Effector memory CD8-positive, alpha-beta T cell (primary cell): Measurements from ENCODE around the gene PMPCA.

ENCODE experiments used
- ATAC-seq: fragments of 150-1000 bp; cut with Tn5 transposase; replicated peaks from 2 replicates; pipeline ENCODE4 v1.10.0; 2021; ENCODE audit warnings: mild to moderate bottlenecking, moderate library complexity
- DNase-seq, 3 experiments: peaks; one replicate each; pipeline ENCODE4 v3.0.0; 2021
- H3K27ac Mint-ChIP-seq, 2 donors: one replicate each; pipeline ENCODE4 v1.8.0; 2022; ENCODE audit warnings: mild to moderate bottlenecking in 2 of 2, mixed read lengths in 2 of 2, moderate library complexity in 2 of 2
- H3K27me3 Mint-ChIP-seq, 2 donors: one replicate each; pipeline ENCODE4 v1.8.0; 2022; ENCODE audit warnings: mixed read lengths in 2 of 2
- H3K36me3 Mint-ChIP-seq: one replicate; pipeline ENCODE4 v1.8.0; 2022; ENCODE audit warnings: mild to moderate bottlenecking, moderate library complexity, mixed read lengths; ENCODE audit not compliant: insufficient read depth
- H3K4me1 Mint-ChIP-seq, 2 donors: one replicate each; pipeline ENCODE4 v1.8.0; 2022; ENCODE audit warnings: low read depth in 2 of 2, mixed read lengths in 2 of 2
- H3K4me3 Mint-ChIP-seq, 2 donors: one replicate each; pipeline ENCODE4 v1.8.0; 2022; ENCODE audit warnings: mild to moderate bottlenecking in 2 of 2, mixed read lengths in 2 of 2, moderate library complexity in 2 of 2
- H3K9me3 Mint-ChIP-seq, 2 donors: one replicate each; pipeline ENCODE4 v1.8.0; 2022; ENCODE audit warnings: mixed read lengths in 2 of 2

The PMPCA gene

GRCh38 chr9:136433849-136434579 lies 23.6 kb downstream of the PMPCA start:
- H3K9me3 Mint-ChIP-seq: no peaks in the 10 kb centered on the region
- no peaks in the 10 kb centered on the region for H3K27me3 Mint-ChIP-seq
- H3K4me1 Mint-ChIP-seq: peaks cover 23 to 27% of the 10 kb centered on the region in 2 donors
- no peak overlapping the region for H3K27ac Mint-ChIP-seq
- H3K4me3 Mint-ChIP-seq: no peak overlapping the region
- no peak for DNase-seq
- peaks cover 15% of the 10 kb centered on the region for H3K36me3 Mint-ChIP-seq
- no peak for ATAC-seq

GRCh38 chr9:136434580-136435169 lies 24.2 kb downstream of the PMPCA start:
- Mint-ChIP-seq H3K4me3 (no peak overlapping the region), H3K4me1 (peaks cover 23 to 27% of the 10 kb centered on the region in 2 donors), H3K36me3 (peaks cover 8% of the 10 kb centered on the region), H3K9me3 (no peaks in the 10 kb centered on the region), H3K27me3 (no peaks in the 10 kb centered on the region), H3K27ac (no peak overlapping the region)
- DNase-seq: no peak
- ATAC-seq: no peak

GRCh38 chr9:136436055-136436634 lies 25.7 kb downstream of the PMPCA start:
- peak overlapping the region; percentile 82 to 84 for H3K4me3 Mint-ChIP-seq
- ATAC-seq (no peak), DNase-seq (no peak)
- H3K9me3 Mint-ChIP-seq: no peaks in the 10 kb centered on the region
- H3K36me3 Mint-ChIP-seq: peaks cover 17% of the 10 kb centered on the region
- peaks cover 23 to 27% of the 10 kb centered on the region in 2 donors for H3K4me1 Mint-ChIP-seq
- H3K27me3 Mint-ChIP-seq: no peaks in the 10 kb centered on the region
- peak overlapping the region in 1 of 2 donors; percentile 56 for H3K27ac Mint-ChIP-seq

DNA sequence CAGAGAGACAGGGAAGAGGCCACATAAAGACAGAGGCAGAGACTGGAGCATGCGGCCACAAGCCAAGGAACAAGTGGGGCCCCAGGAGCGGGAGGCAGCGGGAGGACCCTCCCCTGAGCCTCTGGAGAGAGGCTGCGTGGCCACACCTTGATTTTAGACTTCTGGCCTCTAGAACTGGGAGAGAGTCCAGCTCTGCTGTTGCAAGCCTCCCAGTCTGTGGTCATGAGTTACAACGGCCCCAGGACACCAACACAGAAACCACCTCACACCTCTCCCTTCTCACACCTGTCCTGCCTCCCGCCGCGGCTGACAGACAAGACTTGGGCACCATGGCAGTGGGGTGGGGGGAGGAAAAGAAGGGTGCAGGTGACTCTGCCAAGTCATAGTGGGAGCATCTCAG lies 27.0 kb downstream of the PMPCA start:
- H3K4me3 Mint-ChIP-seq: peak overlapping the region; percentile 82 to 84
- peak overlapping the region; percentile 90 to 91 for H3K27ac Mint-ChIP-seq
- peaks cover 23 to 27% of the 10 kb centered on the region in 2 donors for H3K4me1 Mint-ChIP-seq
- ATAC-seq (no peak), DNase-seq (no peak)
- no peaks in the 10 kb centered on the region for H3K27me3 Mint-ChIP-seq
- peaks cover 27% of the 10 kb centered on the region for H3K36me3 Mint-ChIP-seq
- no peaks in the 10 kb centered on the region for H3K9me3 Mint-ChIP-seq

GRCh38 chr9:136437839-136438547 lies 27.5 kb downstream of the PMPCA start:
- Mint-ChIP-seq H3K4me1 (peaks cover 23 to 27% of the 10 kb centered on the region in 2 donors), H3K4me3 (peak overlapping the region; percentile 82 to 84), H3K27ac (peak overlapping the region; percentile 86 to 91), H3K27me3 (no peaks in the 10 kb centered on the region), H3K36me3 (peaks cover 32% of the 10 kb centered on the region), H3K9me3 (no peaks in the 10 kb centered on the region)
- DNase-seq (no peak), ATAC-seq (no peak)

GRCh38 chr9:136438548-136439480 lies 28.4 kb downstream of the PMPCA start:
- Mint-ChIP-seq H3K4me1 (peaks cover 23 to 27% of the 10 kb centered on the region in 2 donors), H3K27ac (peak overlapping the region; percentile 86 to 91), H3K9me3 (no peaks in the 10 kb centered on the region), H3K4me3 (peak overlapping the region; percentile 82 to 84), H3K27me3 (no peaks in the 10 kb centered on the region), H3K36me3 (peaks cover 36% of the 10 kb centered on the region)
- ATAC-seq: peak; percentile 77
- DNase-seq: peak; percentile 33 to 47 (median 44)

DNA sequence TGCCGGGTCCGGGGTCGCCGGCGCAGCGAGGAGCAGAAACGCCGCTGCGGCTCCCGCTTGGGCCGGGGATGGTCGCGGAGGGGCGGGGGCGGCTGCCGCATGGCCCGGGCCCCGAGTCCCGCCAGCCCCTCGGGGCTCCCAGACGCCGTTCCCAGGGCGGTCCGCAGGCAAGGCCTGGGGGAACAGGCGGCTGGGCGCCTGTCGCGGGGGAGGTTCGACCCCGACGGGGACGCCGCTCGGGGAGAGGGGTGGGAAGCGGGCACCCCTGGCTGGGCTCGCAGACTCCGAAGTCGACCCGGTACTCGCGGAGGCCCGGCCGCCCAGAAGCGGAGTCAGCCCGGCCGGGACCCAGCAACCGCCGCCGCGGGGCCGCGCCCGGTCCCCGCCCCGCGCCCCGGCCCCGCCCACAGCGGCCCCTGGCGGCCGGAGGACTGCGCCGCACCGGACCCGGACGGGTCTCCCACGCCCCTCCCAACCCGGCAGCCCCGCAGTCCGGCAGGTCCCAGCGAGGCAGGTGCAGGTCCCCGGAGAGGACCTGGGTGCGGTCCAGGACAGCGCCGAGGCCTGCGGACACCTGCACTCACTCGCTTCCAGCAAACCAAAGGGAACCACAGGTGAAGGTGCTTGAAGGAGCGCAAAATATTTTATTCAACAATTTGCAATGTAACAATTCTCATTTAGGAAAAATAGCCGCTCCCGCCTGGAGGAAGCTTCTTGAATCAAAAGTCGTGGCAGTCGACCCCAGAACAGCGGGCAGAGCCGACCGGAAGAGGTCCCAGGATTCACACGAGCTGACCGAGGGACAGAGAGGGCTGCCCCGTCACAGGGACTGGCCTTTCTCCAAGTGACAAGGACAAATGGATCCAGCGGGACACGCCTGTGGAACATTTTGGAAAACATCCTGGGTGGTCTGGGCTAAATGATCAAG lies 29.3 kb downstream of the PMPCA start, which contains the start of gene INPP5E:
INPP5E (minus strand) TSS at position 365 of the 928 bp plus-strand sequence. CDS start 426 bp downstream, outside the sequence.
- ATAC-seq (peak; percentile 84), DNase-seq (peak; percentile 82 to 89 (median 89))
- Mint-ChIP-seq H3K36me3 (peaks cover 45% of the 10 kb centered on the region), H3K4me3 (peak within 1 kb of the TSS; percentile 82 to 84), H3K27ac (peak within 1 kb of the TSS; percentile 86 to 91), H3K27me3 (no peaks in the 10 kb centered on the region), H3K9me3 (no peaks in the 10 kb centered on the region), H3K4me1 (peaks cover 23 to 27% of the 10 kb centered on the region in 2 donors)

DNA sequence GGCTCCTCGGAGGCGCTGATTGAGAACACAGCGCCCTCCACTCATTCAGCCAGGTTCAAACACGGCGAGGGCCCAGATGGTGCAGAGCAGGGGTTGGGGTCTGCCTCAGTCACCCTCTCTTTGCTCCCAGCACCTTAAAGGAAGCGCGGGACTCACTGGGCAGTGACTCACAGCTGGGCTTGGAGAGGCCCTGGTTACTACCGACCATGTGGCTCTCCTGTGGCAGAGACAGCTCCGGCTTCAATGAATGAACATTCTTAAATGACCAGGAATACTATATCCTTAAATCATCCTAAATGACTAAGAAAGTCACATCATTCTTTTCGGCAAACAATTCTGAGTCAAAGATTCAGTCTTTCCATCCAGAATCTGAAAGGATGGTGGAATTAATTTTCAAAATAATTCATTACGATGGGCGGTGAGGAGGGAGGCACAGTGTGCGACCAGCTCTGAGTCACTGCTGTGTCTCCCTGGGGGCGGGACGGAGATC lies 30.8 kb downstream of the PMPCA start:
- Mint-ChIP-seq H3K27ac (peak overlapping the region in 1 of 2 donors; percentile 32), H3K4me3 (peak overlapping the region; percentile 46 to 67), H3K36me3 (peaks cover 60% of the 10 kb centered on the region), H3K27me3 (no peaks in the 10 kb centered on the region), H3K9me3 (no peaks in the 10 kb centered on the region), H3K4me1 (peaks cover 18 to 20% of the 10 kb centered on the region in 2 donors)
- no peak for DNase-seq
- no peak for ATAC-seq

- no peak for DNase-seq
- Mint-ChIP-seq H3K36me3 (peaks cover 63% of the 10 kb centered on the region), H3K9me3 (no peaks in the 10 kb centered on the region), H3K27me3 (no peaks in the 10 kb centered on the region), H3K4me3 (no peak overlapping the region), H3K4me1 (peaks cover 14 to 15% of the 10 kb centered on the region in 2 donors), H3K27ac (peak overlapping the region in 1 of 2 donors; percentile 32)
- no peak for ATAC-seq
These were observed 31.3 kb downstream of the PMPCA start for GRCh38 chr9:136441681-136442245.

DNA sequence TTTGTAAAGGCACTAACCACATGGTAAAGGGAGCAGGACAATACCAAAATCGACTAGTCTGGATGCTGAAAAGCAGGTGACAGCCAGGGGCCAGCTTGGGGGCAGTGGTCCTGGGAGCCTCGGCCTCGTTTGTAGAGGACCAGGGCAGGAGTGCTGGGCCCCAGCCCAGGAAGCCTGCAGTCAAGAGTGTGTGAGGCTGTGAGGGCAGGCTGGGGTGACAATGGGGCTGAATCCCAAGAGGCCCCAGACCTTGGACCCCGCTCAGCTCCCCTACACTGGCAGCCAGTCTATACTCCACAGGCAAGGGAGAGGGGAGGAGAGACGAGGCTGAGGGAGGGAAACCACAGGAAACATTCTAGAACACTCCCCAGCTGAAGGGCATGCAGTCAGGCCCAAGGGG lies 31.8 kb downstream of the PMPCA start:
- Mint-ChIP-seq H3K36me3 (peaks cover 68% of the 10 kb centered on the region), H3K4me3 (no peak overlapping the region)

DNA sequence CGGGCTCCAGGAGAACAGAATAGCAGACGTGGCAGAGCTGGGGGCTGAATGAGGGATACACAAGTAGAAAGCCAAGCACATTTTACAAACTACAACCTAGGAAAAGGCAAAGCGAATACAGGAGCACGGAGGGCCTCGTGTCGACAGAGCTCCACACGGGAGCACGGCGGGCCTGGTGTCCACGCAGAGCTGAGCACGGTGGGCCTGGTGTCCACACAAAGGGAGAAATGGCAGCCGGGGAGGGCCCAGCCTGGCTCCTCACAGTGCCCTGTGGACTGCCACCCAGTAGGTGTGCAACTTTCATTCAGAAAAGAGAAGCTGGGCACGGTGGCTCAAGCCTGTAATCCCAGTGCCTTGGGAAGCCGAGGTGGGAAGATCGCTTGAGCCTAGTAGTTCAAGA lies 32.6 kb downstream of the PMPCA start:
- no peak for DNase-seq
- no peaks in the 10 kb centered on the region for H3K27me3 Mint-ChIP-seq
- H3K36me3 Mint-ChIP-seq: peaks cover 74% of the 10 kb centered on the region
- ATAC-seq: no peak
- H3K4me3 Mint-ChIP-seq: no peak overlapping the region
- H3K27ac Mint-ChIP-seq: peak overlapping the region in 1 of 2 donors; percentile 94
- H3K4me1 Mint-ChIP-seq: peaks cover 4% of the 10 kb centered on the region in 2 donors
- no peaks in the 10 kb centered on the region for H3K9me3 Mint-ChIP-seq

More for the DNA sequence above, 31.8 kb downstream of the PMPCA start:
- DNase-seq (no peak), ATAC-seq (no peak)
- Mint-ChIP-seq H3K27ac (peak overlapping the region in 1 of 2 donors; percentile 94), H3K4me1 (peaks cover 9 to 10% of the 10 kb centered on the region in 2 donors), H3K9me3 (no peaks in the 10 kb centered on the region), H3K27me3 (no peaks in the 10 kb centered on the region)
